OCI-LY1 (cell line): ENCODE data around the gene RASD1.

Experiments
- H2AFZ ChIP-seq: fragments of 200-600 bp; sonication (generic), shearing (Covaris generic); 2 replicates; pipeline ENCODE4 v1.6.0; 2014; ENCODE audit warnings: antibody characterized with exemption, mild to moderate bottlenecking, low read length
- H3F3A ChIP-seq: fragments of 200-600 bp; sonication (generic), shearing (Covaris generic); 2 replicates; pipeline ENCODE4 v1.6.0; 2014; ENCODE audit warnings: mild to moderate bottlenecking, antibody characterized with exemption, low read length, moderate library complexity; ENCODE audit not compliant: insufficient read depth
- H3K27ac ChIP-seq: fragments of 200-600 bp; sonication (generic); 2 replicates; pipeline ENCODE4 v1.5.1; 2014; ENCODE audit warnings: low read length, mixed run types, mild to moderate bottlenecking, low read depth; ENCODE audit not compliant: poor library complexity, severe bottlenecking
- H3K27me3 ChIP-seq: fragments of 200-600 bp; sonication (generic); 2 replicates; pipeline ENCODE4 v1.6.0; 2014; ENCODE audit warnings: antibody characterized with exemption, mild to moderate bottlenecking, low read length, moderate library complexity; ENCODE audit not compliant: insufficient read depth
- H3K36me3 ChIP-seq: fragments of 200-600 bp; sonication (generic); 2 replicates; pipeline ENCODE4 v1.6.1; 2014; ENCODE audit warnings: mild to moderate bottlenecking, antibody characterized with exemption, low read length, moderate library complexity, mixed read lengths; ENCODE audit not compliant: insufficient read depth
- H3K4me1 ChIP-seq: fragments of 200-600 bp; sonication (generic); 2 replicates; pipeline ENCODE4 v1.5.1; 2014; ENCODE audit warnings: mild to moderate bottlenecking, low read length, moderate library complexity; ENCODE audit not compliant: insufficient read depth, severe bottlenecking
- H3K4me2 ChIP-seq: fragments of 200-600 bp; sonication (generic), shearing (Covaris generic); 2 replicates; pipeline ENCODE4 v1.6.1; 2014; ENCODE audit warnings: low read length
- H3K4me3 ChIP-seq: fragments of 200-600 bp; sonication (generic); 2 replicates; pipeline ENCODE4 v1.5.1; 2014; ENCODE audit warnings: low read length, low read depth, mild to moderate bottlenecking, mixed read lengths; ENCODE audit not compliant: poor library complexity, severe bottlenecking
- H3K79me2 ChIP-seq: fragments of 200-600 bp; shearing (Covaris generic); 2 replicates; pipeline ENCODE4 v1.6.1; 2016; ENCODE audit warnings: mixed run types, low read length, mixed read lengths; ENCODE audit not compliant: insufficient read depth
- H3K9ac ChIP-seq: fragments of 200-600 bp; sonication (generic), shearing (Covaris generic); 2 replicates; pipeline ENCODE4 v1.6.1; 2014; ENCODE audit warnings: mild to moderate bottlenecking, low read length, mixed read lengths
- H3K9me2 ChIP-seq: fragments of 200-600 bp; sonication (generic), shearing (Covaris generic); 2 replicates; pipeline ENCODE4 v1.6.1; 2014; ENCODE audit warnings: low read depth, mild to moderate bottlenecking, low read length, mixed read lengths
- H3K9me3 ChIP-seq: fragments of 200-600 bp; shearing (Covaris generic); 2 replicates; pipeline ENCODE4 v1.6.1; 2014; ENCODE audit warnings: low read length, mixed read lengths
- H4K20me1 ChIP-seq: fragments of 200-600 bp; sonication (generic), shearing (Covaris generic); 2 replicates; pipeline ENCODE4 v1.6.0; 2016; ENCODE audit warnings: mild to moderate bottlenecking, low read length; ENCODE audit not compliant: insufficient read depth
- EZH2 ChIP-seq: fragments of 200-600 bp; sonication (generic), shearing (Covaris generic); IDR thresholded peaks from 2 replicates; pipeline ENCODE4 v1.8.0; 2017; ENCODE audit warnings: borderline replicate concordance, mixed run types, mild to moderate bottlenecking, antibody characterized with exemption, low read length, moderate library complexity, mixed read lengths
- TF ChIP-seq, protein P1 (sequence below): fragments of 200-600 bp; sonication (generic), shearing (Covaris generic); IDR thresholded peaks from 2 replicates; pipeline ENCODE4 v1.5.1; 2017; ENCODE audit warnings: mild to moderate bottlenecking, antibody characterized with exemption, low read length, moderate library complexity, mixed read lengths

RASD1 gene

DNA sequence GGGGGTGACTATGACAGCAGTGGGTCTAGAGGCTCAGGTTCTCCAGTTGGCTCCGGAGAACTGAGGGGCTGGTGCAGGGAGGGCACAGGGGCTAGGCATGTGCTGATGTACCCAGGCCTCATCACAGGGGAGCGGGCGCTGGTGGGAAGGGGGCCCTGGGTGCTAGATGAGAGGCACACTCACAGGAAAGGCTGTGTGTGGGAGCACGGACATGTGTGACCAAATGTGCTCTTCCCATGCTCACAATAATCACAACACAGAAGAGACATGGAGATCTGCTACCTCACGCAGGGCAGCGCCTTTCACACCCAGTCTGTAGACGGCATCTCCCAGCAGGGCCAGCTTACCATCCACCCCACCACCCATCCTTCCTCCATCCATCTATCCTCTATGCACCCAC is 17.4 kb upstream of the RASD1 start:
- H3F3A ChIP-seq = no peaks in the 10 kb centered on the region
- H3K9me3 ChIP-seq = no peaks in the 10 kb centered on the region
- no peak overlapping the region for H3K4me2 ChIP-seq
- no peaks in the 10 kb centered on the region for H3K36me3 ChIP-seq
- H3K9ac ChIP-seq = no peak overlapping the region
- H4K20me1 ChIP-seq = no peaks in the 10 kb centered on the region
- no peak overlapping the region for H2AFZ ChIP-seq
- H3K4me3 ChIP-seq = no peak overlapping the region
- no peak overlapping the region for H3K27ac ChIP-seq
- H3K79me2 ChIP-seq = no peaks in the 10 kb centered on the region
- no peak for TF ChIP-seq EZH2
- TF ChIP-seq, protein P1, sequence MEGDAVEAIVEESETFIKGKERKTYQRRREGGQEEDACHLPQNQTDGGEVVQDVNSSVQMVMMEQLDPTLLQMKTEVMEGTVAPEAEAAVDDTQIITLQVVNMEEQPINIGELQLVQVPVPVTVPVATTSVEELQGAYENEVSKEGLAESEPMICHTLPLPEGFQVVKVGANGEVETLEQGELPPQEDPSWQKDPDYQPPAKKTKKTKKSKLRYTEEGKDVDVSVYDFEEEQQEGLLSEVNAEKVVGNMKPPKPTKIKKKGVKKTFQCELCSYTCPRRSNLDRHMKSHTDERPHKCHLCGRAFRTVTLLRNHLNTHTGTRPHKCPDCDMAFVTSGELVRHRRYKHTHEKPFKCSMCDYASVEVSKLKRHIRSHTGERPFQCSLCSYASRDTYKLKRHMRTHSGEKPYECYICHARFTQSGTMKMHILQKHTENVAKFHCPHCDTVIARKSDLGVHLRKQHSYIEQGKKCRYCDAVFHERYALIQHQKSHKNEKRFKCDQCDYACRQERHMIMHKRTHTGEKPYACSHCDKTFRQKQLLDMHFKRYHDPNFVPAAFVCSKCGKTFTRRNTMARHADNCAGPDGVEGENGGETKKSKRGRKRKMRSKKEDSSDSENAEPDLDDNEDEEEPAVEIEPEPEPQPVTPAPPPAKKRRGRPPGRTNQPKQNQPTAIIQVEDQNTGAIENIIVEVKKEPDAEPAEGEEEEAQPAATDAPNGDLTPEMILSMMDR = no peak
- H3K9me2 ChIP-seq = no peaks in the 10 kb centered on the region
- H3K4me1 ChIP-seq = no peaks in the 10 kb centered on the region
- no peaks in the 10 kb centered on the region for H3K27me3 ChIP-seq

DNA sequence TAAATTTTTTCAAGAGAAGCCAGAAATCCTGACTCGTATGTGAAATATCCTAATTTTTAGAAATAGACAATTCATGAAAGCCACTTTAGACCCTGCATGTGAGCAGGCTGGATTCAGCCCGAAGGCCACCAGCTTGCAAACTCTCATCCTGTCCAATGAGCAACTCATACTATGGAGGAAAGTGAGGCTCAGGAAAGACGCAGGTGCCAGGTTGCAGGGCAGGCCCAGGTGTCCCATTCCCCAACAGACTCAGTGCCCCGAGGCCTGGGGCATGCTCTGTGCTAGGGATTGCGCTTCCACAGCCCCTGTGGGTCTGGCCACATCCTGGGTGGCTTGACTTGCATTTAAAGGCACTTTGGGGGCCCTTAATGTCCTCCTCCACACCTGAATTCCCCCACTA is 16.7 kb upstream of the RASD1 start:
- Histone ChIP-seq H3K36me3 (no peaks in the 10 kb centered on the region), H3K27ac (no peak overlapping the region), H2AFZ (no peak overlapping the region), H3K4me3 (no peak overlapping the region), H3K4me1 (no peaks in the 10 kb centered on the region), H3K79me2 (no peaks in the 10 kb centered on the region), H3K9me2 (no peaks in the 10 kb centered on the region), H4K20me1 (no peaks in the 10 kb centered on the region), H3K9me3 (no peaks in the 10 kb centered on the region), H3F3A (no peaks in the 10 kb centered on the region), H3K4me2 (no peak overlapping the region), H3K9ac (no peak overlapping the region), H3K27me3 (no peaks in the 10 kb centered on the region)
- TF ChIP-seq, protein P1 = no peak
- TF ChIP-seq EZH2 = no peak

DNA sequence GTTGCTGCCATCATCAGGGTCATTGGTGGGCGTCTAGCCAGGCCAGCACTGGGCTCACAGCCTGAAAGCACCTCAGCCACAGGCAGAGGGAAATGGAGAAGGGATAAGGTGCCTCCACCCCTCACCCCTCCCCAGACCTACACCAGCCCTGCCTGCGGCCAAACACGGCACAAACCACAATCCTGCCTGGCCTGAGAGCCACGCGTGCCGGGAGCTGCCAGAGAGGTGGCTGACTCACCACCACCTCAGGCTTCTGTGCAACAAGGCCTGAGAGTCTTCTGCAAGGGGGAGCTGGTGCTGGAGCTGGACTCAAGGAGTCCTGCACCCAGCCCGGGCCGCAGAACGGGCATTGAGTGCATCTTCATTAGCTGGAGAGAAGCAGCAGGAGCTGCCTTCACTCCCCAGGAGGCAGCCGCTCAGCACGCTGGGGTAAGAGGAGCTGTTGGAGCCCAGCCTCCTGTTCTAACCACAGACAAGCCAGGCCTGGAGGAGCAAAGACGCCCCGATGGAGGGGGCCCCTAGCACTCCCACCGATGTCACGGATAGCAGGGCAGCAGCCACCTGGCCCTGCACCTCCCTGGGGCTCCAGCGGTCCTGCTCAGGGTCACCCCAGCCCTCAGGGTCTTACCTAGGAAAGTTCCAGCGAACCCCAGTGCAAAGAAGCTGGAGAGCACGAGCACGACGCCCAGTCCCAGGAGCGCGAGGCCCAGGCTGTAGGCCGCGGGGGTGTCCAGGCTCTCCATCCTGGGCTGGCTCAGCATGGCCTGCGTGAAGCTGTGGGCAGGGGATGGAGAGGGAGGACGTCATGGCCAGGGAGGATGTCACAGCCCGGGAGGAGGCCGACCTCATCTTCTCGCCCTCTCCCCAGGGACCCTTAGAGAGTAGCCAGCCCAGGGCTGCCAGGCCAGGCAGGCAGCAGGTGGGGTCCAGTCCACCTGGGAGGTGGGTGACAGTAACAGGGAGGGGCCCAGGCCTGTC is 16.0 kb upstream of the RASD1 start:
- Histone ChIP-seq H3K9me3 (no peaks in the 10 kb centered on the region), H3K9ac (no peak overlapping the region), H3F3A (no peaks in the 10 kb centered on the region), H3K4me3 (no peak overlapping the region), H3K9me2 (no peaks in the 10 kb centered on the region), H2AFZ (no peak overlapping the region), H3K4me2 (no peak overlapping the region), H3K79me2 (no peaks in the 10 kb centered on the region), H4K20me1 (no peaks in the 10 kb centered on the region), H3K36me3 (no peaks in the 10 kb centered on the region), H3K27ac (no peak overlapping the region), H3K27me3 (no peaks in the 10 kb centered on the region), H3K4me1 (no peaks in the 10 kb centered on the region)
- TF ChIP-seq, protein P1 = no peak
- TF ChIP-seq EZH2 = no peak
